Stimulated activated CD8-positive, alpha-beta memory T cell treated with anti-CD3 and anti-CD28 coated beads, Interleukin-15, amount 100 ng/mL, for 24 hours (primary cell): ENCODE data around the gene CCDC106.

ENCODE experiments used
- DNase-seq: peaks from one replicate; pipeline ENCODE4 v3.0.0-alpha.2; 2020; ENCODE audit warnings: low read depth

The CCDC106 gene

GRCh38 chr19:55650602-55651230, 2.7 kb downstream of the CCDC106 start:
- DNase-seq = no peak

- DNase-seq = no peak
Observed at GRCh38 chr19:55651236-55651635, 3.2 kb downstream of the CCDC106 start.

- no peak for DNase-seq
Observed at GRCh38 chr19:55652311-55653128, 4.5 kb downstream of the CCDC106 start.

GRCh38 chr19:55653651-55654322, 5.8 kb downstream of the CCDC106 start:
- peak; percentile 97 for DNase-seq

GRCh38 chr19:55654323-55654867, 6.4 kb downstream of the CCDC106 start:
- peak; percentile 79 for DNase-seq

- DNase-seq = peak; percentile 91
Observed at GRCh38 chr19:55654868-55655647, 7.0 kb downstream of the CCDC106 start, which contains the start of gene U2AF2. Gene U2AF2 (plus strand): TSS chr19:55655035. CDS start chr19:55655105, 70 bp downstream.

- no peak for DNase-seq
Observed at GRCh38 chr19:55655648-55656040, 7.6 kb downstream of the CCDC106 start.

GRCh38 chr19:55656552-55656951, 8.5 kb downstream of the CCDC106 start:
- no peak for DNase-seq

- DNase-seq = no peak
Observed at GRCh38 chr19:55656988-55657747, 9.2 kb downstream of the CCDC106 start.

GRCh38 chr19:55658846-55659459, 10.9 kb downstream of the CCDC106 start:
- no peak for DNase-seq

- DNase-seq = no peak
Observed at GRCh38 chr19:55659822-55660221, 11.8 kb downstream of the CCDC106 start.

- no peak for DNase-seq
Observed at GRCh38 chr19:55660404-55660803, 12.4 kb downstream of the CCDC106 start.

GRCh38 chr19:55660991-55661390, 13.0 kb downstream of the CCDC106 start:
- DNase-seq = no peak

GRCh38 chr19:55661826-55662225, 13.8 kb downstream of the CCDC106 start:
- DNase-seq = no peak

GRCh38 chr19:55663846-55664536, 16.0 kb downstream of the CCDC106 start:
- no peak for DNase-seq

- no peak for DNase-seq
Observed at GRCh38 chr19:55666343-55667005, 18.5 kb downstream of the CCDC106 start.

- DNase-seq = no peak
Observed at GRCh38 chr19:55667006-55667381, 19.0 kb downstream of the CCDC106 start.

- DNase-seq = no peak
Observed at GRCh38 chr19:55667511-55667910, 19.5 kb downstream of the CCDC106 start.

- DNase-seq = no peak
Observed at GRCh38 chr19:55667958-55668357, 19.9 kb downstream of the CCDC106 start.
